HUDEP-2 (cell line): Measurements from ENCODE around the gene KAT6B.

Experiments used
- DNase-seq, 76 experiments: peaks; one replicate each; lab custom pipeline; 2025; ENCODE audit not compliant: unreplicated experiment in 76 of 76; lab: John Stamatoyannopoulos, UW

KAT6B gene

GRCh38 chr10:74822521-74823089 is 3.8 kb upstream of the KAT6B start:
- DNase-seq, result peak in 4 of 76 experiments; percentile 13 to 38 (median 20)

GRCh38 chr10:74823791-74824183 is 2.6 kb upstream of the KAT6B start:
- DNase-seq, result no peak

GRCh38 chr10:74824184-74824899 is 2.1 kb upstream of the KAT6B start:
- DNase-seq, result peak in 1 of 76 experiments; percentile 6

- DNase-seq, result peak in 17 of 76 experiments; percentile 9 to 51 (median 32)
Measured at GRCh38 chr10:74824900-74825370, 1.5 kb upstream of the KAT6B start.

- peak in 20 of 76 experiments; percentile 4 to 62 (median 43) for DNase-seq
Measured at GRCh38 chr10:74825371-74826141, 844 bp upstream of the KAT6B start.

GRCh38 chr10:74827045-74827441 is 643 bp downstream of the KAT6B start:
- DNase-seq, result peak in 1 of 76 experiments; percentile 16

- no peak for DNase-seq
Measured at GRCh38 chr10:74827694-74828093, 1.3 kb downstream of the KAT6B start.

- no peak for DNase-seq
Measured at GRCh38 chr10:74828946-74829345, 2.5 kb downstream of the KAT6B start.

- DNase-seq, result no peak
Measured at GRCh38 chr10:74831518-74832120, 5.2 kb downstream of the KAT6B start.

GRCh38 chr10:74835963-74836362 is 9.6 kb downstream of the KAT6B start:
- no peak for DNase-seq

GRCh38 chr10:74836877-74837276 is 10.5 kb downstream of the KAT6B start:
- no peak for DNase-seq

GRCh38 chr10:74837743-74838142 is 11.3 kb downstream of the KAT6B start:
- no peak for DNase-seq

- DNase-seq, result no peak
Measured at GRCh38 chr10:74839708-74840107, 13.3 kb downstream of the KAT6B start.

- peak in 3 of 76 experiments; percentile 1 to 16 (median 2) for DNase-seq
Measured at GRCh38 chr10:74841265-74841973, 15.0 kb downstream of the KAT6B start.

- DNase-seq, result no peak
Measured at GRCh38 chr10:74842301-74842954, 16.0 kb downstream of the KAT6B start.

- DNase-seq, result no peak
Measured at GRCh38 chr10:74846958-74847357, 20.6 kb downstream of the KAT6B start.

- no peak for DNase-seq
Measured at GRCh38 chr10:74851831-74852230, 25.4 kb downstream of the KAT6B start.

GRCh38 chr10:74852381-74852780 is 26.0 kb downstream of the KAT6B start:
- DNase-seq, result peak in 4 of 76 experiments; percentile 4 to 23 (median 14)

- DNase-seq, result no peak
Measured at GRCh38 chr10:74854610-74855009, 28.2 kb downstream of the KAT6B start.

GRCh38 chr10:74855027-74855426 is 28.6 kb downstream of the KAT6B start:
- peak in 45 of 76 experiments; percentile 2 to 58 (median 25) for DNase-seq
